SH-SY5Y (cell line): ENCODE data around the gene CHN2.

Source experiments
- GATA2 ChIP-seq: IDR thresholded peaks from 2 replicates; pipeline ENCODE4 v1.6.1; 2011; ENCODE audit warnings: mild to moderate bottlenecking, low read depth, low read length
- GATA3 ChIP-seq: IDR thresholded peaks from 2 replicates; pipeline ENCODE4 v1.6.1; 2011; ENCODE audit warnings: low read depth, mild to moderate bottlenecking, low read length, moderate library complexity

Gene CHN2

DNA sequence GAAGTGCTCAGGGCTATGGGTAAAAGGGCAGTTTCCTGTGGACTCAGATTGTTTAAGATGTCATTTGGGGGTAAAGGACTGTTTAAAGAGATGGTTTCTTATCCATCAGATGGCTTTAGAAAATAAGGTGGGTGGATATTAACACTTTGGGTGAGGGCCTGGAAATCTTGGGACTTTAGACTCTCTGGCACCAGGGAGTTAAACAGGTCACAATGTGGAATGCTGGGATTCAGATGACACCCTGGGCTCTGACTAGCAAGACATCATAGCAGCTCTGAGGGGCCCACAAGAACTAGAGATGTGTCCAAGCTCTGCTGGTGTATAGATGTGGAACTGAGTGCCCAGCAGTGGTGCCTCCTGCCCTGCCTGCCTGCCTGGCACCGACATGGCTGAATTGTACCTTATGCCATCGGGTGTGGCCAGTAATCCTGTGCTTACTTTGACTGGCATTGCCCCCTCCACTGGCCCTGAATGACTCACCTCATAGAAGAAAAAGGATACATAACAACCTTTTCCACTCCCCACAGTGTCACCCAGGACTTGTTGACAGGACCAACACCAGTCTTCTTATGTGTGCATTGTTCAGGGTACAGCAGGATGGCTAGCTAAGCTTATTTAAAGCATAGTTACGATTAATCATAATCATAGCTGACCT lies 269.1 kb downstream of the CHN2 start:
- TF ChIP-seq GATA3 (no peak), GATA2 (no peak)

DNA sequence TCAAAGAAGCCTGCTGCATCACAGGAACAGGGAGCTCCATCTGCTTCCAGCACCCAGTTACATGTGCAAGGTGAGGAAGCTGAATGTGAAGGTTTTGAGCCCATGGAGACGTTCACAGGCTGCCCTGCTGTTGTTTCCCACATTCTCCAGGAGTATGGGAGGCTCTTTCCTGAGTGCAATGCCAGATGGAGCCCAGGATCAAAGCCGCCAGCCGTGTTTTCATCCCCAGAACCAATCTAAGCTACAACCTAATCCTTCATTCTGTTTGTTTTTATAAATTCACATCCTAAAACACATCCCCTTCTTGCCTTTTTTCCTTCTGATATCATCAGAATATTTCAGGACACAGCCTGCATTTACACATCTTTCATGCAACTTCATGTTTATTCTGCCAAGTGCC lies 270.2 kb downstream of the CHN2 start:
- TF ChIP-seq GATA2 (no peak), GATA3 (no peak)

DNA sequence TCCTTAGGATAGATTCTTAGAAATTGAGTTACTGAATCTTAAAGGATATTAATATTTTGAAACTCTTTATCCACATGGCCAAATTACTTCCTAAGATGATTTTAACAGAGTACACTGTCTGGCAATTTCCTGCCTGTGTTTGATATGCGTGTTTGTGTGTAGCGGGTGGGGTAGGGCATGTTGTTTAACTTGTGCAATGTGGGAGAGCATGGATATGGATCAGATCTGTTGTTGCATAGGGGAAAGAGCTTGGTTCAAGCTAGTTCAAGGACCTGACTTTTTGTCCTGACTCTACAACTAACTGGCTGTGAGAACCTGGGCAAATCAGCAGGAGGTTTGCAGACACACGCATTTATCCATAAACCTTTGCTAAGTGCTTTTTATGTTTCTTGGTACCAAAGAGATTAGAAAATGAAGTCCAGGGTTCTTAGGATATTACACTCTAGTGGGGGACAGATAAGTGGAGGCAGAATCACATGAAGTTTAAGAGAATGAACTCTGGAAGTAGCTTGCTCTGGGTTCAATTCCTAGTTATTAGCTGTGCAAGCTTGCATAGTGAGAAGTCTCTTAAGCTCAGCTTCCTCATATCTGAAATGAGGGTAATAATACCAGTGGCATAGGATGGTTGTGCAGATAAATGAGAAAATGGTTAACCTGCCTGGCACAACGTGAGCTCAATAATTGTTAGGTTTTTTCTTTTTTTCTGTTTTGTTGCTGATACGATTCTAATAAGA lies 272.8 kb downstream of the CHN2 start:
- TF ChIP-seq GATA2 (no peak), GATA3 (no peak)

DNA sequence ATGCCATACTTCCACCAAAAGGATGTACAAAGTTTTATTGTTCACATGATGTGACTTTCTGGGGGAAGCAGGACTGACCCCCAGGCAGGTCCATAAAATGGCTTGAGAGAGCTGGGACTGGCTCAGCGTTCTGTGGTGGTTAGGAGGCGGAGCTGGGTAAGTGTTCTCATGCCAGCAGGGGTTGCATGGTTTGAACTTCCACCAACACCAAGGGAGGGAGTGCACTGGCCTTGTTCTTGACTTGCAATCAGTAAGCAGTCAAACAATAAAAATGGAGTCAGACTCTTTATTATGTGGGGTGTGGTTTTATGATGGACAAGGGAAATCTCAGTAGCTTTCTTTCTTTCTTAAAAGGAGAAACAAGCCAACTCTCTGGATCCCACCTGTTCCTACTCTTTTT lies 273.6 kb downstream of the CHN2 start:
- no peak for TF ChIP-seq GATA2
- TF ChIP-seq GATA3: no peak

DNA sequence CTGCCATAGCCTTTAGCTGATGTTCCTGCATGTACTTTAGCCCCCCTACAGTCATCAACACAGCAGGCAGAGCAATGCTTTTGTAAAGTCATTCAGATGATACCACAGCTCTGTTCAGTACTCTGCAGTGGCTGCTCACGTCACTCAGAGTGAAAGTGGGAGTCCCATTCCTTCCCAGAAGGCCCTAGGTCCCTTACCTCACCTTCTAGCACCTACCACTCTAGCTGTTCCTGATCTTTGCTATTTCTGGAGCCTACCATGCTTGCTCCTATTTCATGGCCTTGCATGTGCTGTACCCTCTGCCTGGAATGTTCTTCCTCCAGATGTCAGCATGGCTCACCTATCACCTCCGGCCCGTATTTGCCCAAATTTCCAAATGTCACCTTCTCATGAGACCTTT lies 274.7 kb downstream of the CHN2 start:
- no peak for TF ChIP-seq GATA2
- no peak for TF ChIP-seq GATA3

DNA sequence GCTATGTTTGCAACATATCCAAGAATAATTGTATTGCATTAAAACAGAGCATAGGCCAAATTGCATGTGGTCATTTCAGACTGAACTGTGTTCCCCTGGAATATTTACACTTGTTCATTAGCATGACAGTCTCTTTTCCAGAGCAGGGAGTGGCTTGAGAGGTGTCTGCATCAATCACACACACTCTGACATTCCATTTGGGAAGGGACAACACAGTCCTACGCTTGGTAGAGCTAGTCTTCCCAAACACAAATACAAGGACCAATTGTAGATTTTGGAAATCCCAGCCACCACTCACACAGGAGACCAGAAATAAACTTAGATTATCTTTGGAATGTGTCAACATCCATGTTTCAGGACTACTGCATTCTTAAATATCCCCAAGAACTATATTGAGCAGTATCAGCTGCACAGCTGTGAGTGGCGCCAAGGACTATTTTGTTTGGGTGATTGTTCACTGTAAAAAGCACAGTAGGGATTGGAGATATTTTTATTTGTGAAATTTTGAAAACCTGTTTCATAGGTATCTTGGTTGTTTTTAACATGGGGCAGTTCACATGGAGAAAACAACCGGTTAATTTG lies 275.5 kb downstream of the CHN2 start:
- TF ChIP-seq GATA2 (no peak), GATA3 (no peak)

DNA sequence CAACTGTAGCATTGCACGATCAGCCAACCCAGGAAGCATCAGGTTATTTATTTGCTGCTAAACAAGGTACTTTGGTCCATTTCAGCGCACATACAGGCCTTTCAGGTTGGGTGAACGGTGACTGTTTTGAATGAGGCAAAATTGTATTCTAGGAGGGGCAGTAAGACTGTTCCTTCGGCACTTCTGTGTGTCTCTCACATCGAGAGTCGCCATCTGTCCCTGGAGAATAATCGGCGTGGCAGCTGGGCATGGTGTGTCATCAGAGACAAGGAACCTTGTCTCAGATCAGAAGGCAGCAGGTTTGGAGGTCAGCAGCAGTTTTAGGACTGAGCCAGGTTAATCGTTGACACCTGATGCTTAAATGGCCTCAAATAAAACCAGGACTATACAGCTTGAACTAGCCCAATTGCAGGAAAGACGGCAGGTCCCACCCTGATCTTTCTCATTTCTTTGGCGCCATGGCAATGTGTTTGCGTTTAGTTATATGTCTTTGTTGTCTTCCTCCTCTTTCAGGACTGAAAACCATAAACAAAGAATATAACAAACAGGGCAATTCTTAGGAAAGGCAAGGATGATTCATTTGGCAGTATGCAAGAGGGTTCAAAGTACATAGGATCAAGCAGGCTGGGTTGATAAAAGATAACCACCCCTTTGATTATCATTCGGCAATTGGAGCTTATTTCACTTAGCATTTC lies 277.0 kb downstream of the CHN2 start:
- TF ChIP-seq GATA3: no peak
- no peak for TF ChIP-seq GATA2

DNA sequence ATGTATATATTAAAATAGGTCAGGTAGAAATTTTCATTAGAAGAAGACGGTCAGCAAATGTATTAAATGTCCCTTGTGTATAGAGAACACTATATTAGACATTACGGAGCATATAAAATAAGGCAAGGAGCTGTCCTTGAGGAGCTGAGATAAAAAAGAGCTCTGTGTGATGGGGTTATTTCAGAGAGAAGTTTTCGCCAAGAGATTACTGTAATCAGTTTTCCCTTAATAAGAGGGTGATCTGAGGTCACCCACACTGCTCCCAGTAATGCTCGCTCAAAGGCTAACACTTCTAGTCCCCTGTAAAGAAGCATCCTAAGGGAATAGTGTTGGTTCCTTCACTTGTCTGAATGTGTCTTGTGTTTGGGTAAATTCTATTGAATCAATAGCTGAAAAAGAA lies 282.3 kb downstream of the CHN2 start:
- TF ChIP-seq GATA2 (no peak), GATA3 (no peak)

DNA sequence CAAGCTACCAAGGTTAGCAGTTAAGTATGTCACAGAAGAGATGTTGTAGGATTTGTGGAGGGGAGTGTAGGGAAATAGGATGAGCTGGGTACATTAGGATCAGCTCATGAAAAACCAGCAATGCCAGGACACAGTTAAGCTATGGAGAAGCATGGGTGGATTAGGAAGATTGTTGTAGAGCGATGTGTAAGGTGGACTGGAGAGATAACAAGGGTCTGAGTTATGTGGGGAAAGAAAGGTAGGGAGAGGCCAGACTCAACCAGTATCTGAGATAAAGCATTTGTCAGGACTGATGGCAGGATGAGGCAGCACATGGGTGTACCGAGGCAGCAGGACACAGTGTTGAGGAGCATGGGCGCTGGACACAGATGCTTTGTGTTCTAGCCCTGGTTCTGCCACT lies 283.7 kb downstream of the CHN2 start:
- TF ChIP-seq GATA2 (no peak), GATA3 (no peak)

DNA sequence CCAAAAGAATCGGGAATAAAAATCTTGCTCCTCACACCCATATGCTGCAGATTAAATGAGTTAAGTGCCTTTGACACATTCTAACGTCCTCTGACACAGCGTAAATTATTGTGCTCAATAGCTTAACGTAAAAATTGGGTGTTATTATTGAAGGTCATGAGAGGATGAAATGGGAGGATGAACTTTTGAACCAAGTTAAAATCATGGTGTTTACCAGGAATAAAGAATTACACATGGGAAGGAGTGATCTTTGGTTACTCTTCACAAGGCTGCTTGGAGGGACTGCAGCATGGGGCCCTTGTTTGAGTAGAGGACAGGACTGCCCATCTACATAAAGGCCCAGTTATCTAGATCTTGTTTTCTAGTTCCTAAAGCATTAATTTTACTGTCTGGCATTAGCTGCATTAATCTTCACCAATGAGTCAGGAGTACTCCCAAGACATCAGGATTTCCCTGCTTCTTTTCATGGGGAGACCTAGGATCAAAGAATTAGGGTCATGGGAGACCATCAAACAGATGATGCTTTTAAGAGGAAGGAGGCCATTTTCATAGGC lies 284.2 kb downstream of the CHN2 start:
- TF ChIP-seq GATA3 (no peak), GATA2 (no peak)

DNA sequence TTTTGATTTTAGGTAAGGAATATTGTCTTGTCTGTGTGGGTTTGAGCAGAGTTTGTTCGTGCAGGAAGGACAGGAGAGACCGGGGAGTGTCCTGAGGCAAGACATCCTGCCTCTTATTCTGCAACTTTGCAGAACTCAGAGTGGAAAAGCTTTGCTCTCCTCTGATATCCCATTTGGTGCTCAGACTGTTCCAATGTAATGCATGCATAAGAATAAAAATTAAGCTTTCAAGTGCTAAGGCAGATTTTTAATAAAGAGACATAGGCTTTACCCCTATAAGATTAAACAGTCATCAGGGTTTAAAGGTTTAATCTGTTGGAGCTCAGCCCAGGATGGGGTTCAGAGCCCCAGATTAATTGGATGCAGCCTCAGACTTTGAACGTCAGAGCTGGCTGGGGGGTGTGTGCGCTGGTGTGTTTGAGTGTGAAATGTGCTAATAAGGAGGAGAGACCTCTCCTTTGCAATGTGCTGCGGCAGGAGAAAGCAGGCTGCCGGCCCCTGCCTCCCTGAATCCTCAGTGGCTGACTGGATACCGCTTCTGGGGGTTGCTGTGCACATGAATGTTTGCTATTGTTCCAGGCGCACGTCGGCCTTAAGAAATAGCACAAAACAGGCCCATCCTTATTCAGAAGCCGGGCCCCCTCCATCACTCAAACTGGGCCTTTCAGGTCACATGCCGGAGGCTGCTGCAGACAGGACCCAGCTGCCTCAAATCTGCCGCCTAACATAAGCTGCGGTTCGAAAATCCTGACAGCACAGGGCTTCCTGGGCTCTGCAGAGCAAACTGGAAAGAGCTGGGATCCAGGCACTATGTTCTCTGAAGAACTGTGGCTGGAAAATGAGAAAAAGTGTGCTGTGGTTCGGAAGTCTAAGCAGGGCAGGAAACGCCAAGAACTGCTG lies 285.0 kb downstream of the CHN2 start:
- TF ChIP-seq GATA2 (no peak), GATA3 (no peak)

DNA sequence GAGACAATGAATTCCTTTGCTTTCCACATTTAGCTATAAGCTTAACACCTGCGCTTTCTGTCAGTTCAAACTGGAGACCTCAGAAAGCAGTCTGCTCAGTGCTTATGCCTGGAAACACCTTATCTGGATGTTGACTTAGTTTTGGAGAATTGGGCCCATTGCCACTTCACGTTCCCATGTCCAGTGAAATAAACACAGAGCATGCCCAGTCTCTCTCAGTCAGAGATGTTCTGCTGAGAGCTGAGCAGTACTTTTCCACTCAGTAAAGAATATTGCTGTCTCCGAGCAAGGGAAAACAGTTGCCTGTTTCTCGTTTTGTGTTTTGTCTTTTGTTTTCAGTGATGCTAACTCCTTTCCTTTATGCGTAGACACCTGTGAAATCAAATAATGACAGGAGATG lies 285.9 kb downstream of the CHN2 start:
- no peak for TF ChIP-seq GATA2
- no peak for TF ChIP-seq GATA3

DNA sequence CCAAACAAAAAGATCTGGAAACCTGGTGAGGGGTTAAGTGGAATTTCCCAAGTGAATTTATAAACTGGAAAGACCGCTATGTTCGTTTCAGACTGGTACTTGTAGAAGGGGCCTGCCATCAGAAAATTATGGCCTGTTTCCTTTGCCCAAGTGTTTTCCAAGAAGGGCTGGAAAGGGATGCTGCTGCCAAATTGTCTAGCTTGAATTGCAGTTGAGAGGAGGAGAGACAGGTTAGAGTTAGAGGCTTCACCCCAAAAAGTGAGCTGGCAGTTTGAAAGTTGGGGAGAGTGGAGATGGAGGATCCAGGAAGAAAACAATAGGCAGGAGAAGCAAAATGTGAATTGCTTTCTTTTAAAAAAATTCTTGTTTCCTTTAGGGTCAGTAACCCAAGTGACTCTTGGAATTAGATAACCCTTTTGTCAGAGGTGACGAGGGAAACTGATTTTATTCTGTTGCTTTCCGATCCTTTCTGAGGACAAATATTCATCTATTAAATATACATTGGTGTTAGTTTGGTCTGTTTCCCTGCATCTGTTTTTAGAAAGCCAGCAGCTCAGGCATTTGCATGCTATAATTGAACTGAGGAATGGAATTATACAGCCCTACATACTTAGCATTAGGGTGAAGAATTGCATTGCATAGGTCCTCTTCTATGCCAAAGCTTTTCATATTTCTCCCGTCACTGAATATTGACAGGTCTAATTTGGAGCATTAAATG lies 286.5 kb downstream of the CHN2 start:
- no peak for TF ChIP-seq GATA3
- TF ChIP-seq GATA2: no peak

DNA sequence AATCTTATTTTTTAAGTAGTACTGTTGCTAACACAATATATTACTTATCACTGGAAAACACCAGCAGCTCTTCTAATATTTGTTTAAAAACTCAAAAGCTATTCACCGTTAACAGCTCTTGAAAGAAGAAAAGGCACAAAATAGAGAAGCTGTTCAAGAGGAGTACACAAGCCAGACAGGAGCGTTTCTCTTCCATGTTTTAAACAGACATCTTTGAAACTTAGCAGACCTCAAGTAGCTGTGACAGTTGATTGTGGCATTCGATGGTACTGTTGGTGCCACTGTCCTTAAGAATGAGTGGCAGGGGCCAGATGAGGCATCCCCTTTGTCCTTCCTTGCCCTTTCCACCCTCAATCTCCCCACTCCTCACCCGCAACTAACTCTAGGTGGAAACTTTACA lies 287.5 kb downstream of the CHN2 start:
- TF ChIP-seq GATA2 (no peak), GATA3 (no peak)
